Breast epithelium (tissue), 3 donors: Measurements from ENCODE around the gene SLC25A21.

Experiments
- CTCF ChIP-seq, 3 donors: fragments of 450-650 bp; IDR thresholded peaks; one replicate each; pipeline ENCODE4 v1.5.1; 2016 to 2017; ENCODE audit warnings: antibody characterized with exemption in 3 of 3, mild to moderate bottlenecking in 3 of 3, moderate library complexity in 3 of 3
- POLR2A ChIP-seq: fragments of 450-650 bp; IDR thresholded peaks from one replicate; pipeline ENCODE4 v1.6.1; 2016; ENCODE audit warnings: antibody characterized with exemption, mild to moderate bottlenecking, moderate library complexity
- POLR2AphosphoS5 ChIP-seq, 3 donors: sonication (generic); formaldehyde crosslinking; IDR thresholded peaks; one replicate each; pipeline ENCODE4 v1.6.1; 2017; ENCODE audit warnings: antibody characterized with exemption in 3 of 3

GRCh38 chr14:36700651-36701050 lies 471.8 kb downstream of the SLC25A21 start:
- TF ChIP-seq CTCF (IDR thresholded peaks at IDR 0.05) (no peak), POLR2A (no peak), POLR2AphosphoS5 (IDR thresholded peaks at IDR 0.05) (no peak)
